Mesothelial cell of epicardium (in vitro differentiated cells): Measurements from ENCODE around the gene EAF2. TPM values are rescaled to one million over a fixed set of nuclear protein-coding genes. Genes with fewer than 3 reads are reported as not detected.

Experiments used
- DNase-seq, 2 experiments: peaks; one replicate each; pipeline ENCODE4 v3.0.0; 2021; ENCODE audit warnings: low spot score in 2 of 2; ENCODE audit not compliant: unreplicated experiment in 2 of 2
- H3K27ac Mint-ChIP-seq: 2 replicates; pipeline ENCODE4 v1.8.0; 2021; ENCODE audit warnings: mixed read lengths
- H3K27me3 Mint-ChIP-seq: 2 replicates; pipeline ENCODE4 v1.8.0; 2021; ENCODE audit warnings: low read depth, mixed read lengths
- H3K36me3 Mint-ChIP-seq: 2 replicates; pipeline ENCODE4 v1.8.0; 2021; ENCODE audit warnings: mixed read lengths
- H3K4me1 Mint-ChIP-seq: 2 replicates; pipeline ENCODE4 v1.8.0; 2021; ENCODE audit warnings: mixed read lengths
- H3K4me3 Mint-ChIP-seq: 2 replicates; pipeline ENCODE4 v1.8.0; 2021; ENCODE audit warnings: mild to moderate bottlenecking, moderate library complexity, mixed read lengths
- H3K9me3 Mint-ChIP-seq: 2 replicates; pipeline ENCODE4 v1.8.0; 2021; ENCODE audit warnings: mixed read lengths
- CTCF ChIP-seq: fragments of 200-600 bp; sonication (generic); IDR thresholded peaks from one replicate; pipeline ENCODE4 v1.5.0; 2021; ENCODE audit warnings: antibody characterized with exemption; ENCODE audit not compliant: unreplicated experiment
- total RNA-seq: library from RNA; stranded (reverse); gene quantifications from 3 replicates; pipeline ENCODE4 v1.2.1, GENCODE V29; 2021

EAF2 gene
- total RNA-seq, 1 donor from 2014 or later: 5.3 TPM

- Mint-ChIP-seq H3K4me3 (no peak overlapping the region), H3K27ac (no peak overlapping the region), H3K36me3 (no peaks in the 10 kb centered on the region), H3K9me3 (peaks cover 3% of the 10 kb centered on the region), H3K27me3 (no peaks in the 10 kb centered on the region), H3K4me1 (peaks cover 10% of the 10 kb centered on the region)
- no peak for DNase-seq
- no peak for TF ChIP-seq CTCF
Measured at GRCh38 chr3:121885386-121885785, 50.4 kb downstream of the EAF2 start.

- Mint-ChIP-seq H3K27ac (no peak within 1 kb of the TSS), H3K36me3 (peaks cover 2% of the 10 kb centered on the region), H3K9me3 (peaks cover 3% of the 10 kb centered on the region), H3K4me1 (peaks cover 12% of the 10 kb centered on the region), H3K4me3 (no peak within 1 kb of the TSS), H3K27me3 (no peaks in the 10 kb centered on the region)
- no peak for DNase-seq
- TF ChIP-seq CTCF: no peak
Measured at GRCh38 chr3:121894301-121894990, 59.4 kb downstream of the EAF2 start, which contains the start of gene SLC15A2. TSS of gene SLC15A2 (plus strand) at chr3:121894401. CDS start at chr3:121894477, 76 bp downstream.

GRCh38 chr3:121895121-121895520 lies 60.1 kb downstream of the EAF2 start:
- no peak for TF ChIP-seq CTCF
- Mint-ChIP-seq H3K36me3 (peaks cover 2% of the 10 kb centered on the region), H3K27ac (no peak overlapping the region), H3K9me3 (peaks cover 3% of the 10 kb centered on the region), H3K4me3 (no peak overlapping the region), H3K4me1 (peaks cover 12% of the 10 kb centered on the region), H3K27me3 (no peaks in the 10 kb centered on the region)
- no peak for DNase-seq

GRCh38 chr3:121895736-121896135 lies 60.7 kb downstream of the EAF2 start:
- Mint-ChIP-seq H3K4me1 (peaks cover 12% of the 10 kb centered on the region), H3K4me3 (no peak overlapping the region), H3K27me3 (no peaks in the 10 kb centered on the region), H3K9me3 (peaks cover 3% of the 10 kb centered on the region), H3K27ac (no peak overlapping the region), H3K36me3 (peaks cover 2% of the 10 kb centered on the region)
- no peak for DNase-seq
- TF ChIP-seq CTCF: no peak

GRCh38 chr3:121896823-121897222 lies 61.8 kb downstream of the EAF2 start:
- DNase-seq: no peak
- Mint-ChIP-seq H3K9me3 (peaks cover 3% of the 10 kb centered on the region), H3K27me3 (no peaks in the 10 kb centered on the region), H3K36me3 (peaks cover 2% of the 10 kb centered on the region), H3K27ac (no peak overlapping the region), H3K4me3 (no peak overlapping the region), H3K4me1 (peaks cover 12% of the 10 kb centered on the region)
- TF ChIP-seq CTCF: no peak

- no peak for TF ChIP-seq CTCF
- peaks cover 12% of the 10 kb centered on the region for H3K4me1 Mint-ChIP-seq
- no peak for DNase-seq
- no peaks in the 10 kb centered on the region for H3K27me3 Mint-ChIP-seq
- H3K4me3 Mint-ChIP-seq: no peak overlapping the region
- H3K27ac Mint-ChIP-seq: no peak overlapping the region
- peaks cover 2% of the 10 kb centered on the region for H3K36me3 Mint-ChIP-seq
- peaks cover 3% of the 10 kb centered on the region for H3K9me3 Mint-ChIP-seq
Measured at GRCh38 chr3:121897296-121897695, 62.3 kb downstream of the EAF2 start.
